Activated B cell treated with CpG ODN at 0.5 μM for 24 hours (primary cell): ENCODE data around the gene ANKRD31. TPM values are rescaled to one million over a fixed set of nuclear protein-coding genes. Genes with fewer than 3 reads are reported as not detected.

ENCODE experiments used
- ATAC-seq: fragments of 200-7000 bp; cut with Tn5 transposase; one replicate; pipeline ENCODE4 v1.10.0; 2021; ENCODE audit warnings: low read depth, mild to moderate bottlenecking, moderate library complexity
- CTCF ChIA-PET: fragments of 350-600 bp; sonication (Branson Sonifier 250); formaldehyde crosslinking; loops from one replicate; lab custom pipeline; 2021; ENCODE audit warnings: antibody characterized with exemption; lab: Charles Lee
- POLR2A ChIA-PET: fragments of 350-600 bp; sonication (Branson Sonifier 250); formaldehyde crosslinking; loops from one replicate; lab custom pipeline; 2021; ENCODE audit warnings: antibody characterized with exemption; lab: Charles Lee
- DNase-seq: peaks from one replicate; pipeline ENCODE4 v3.0.0; 2022
- H3K27ac Mint-ChIP-seq: one replicate; pipeline ENCODE4 v1.8.0; 2020; ENCODE audit warnings: mixed read lengths
- H3K27me3 Mint-ChIP-seq: one replicate; pipeline ENCODE4 v1.8.0; 2021; ENCODE audit warnings: mixed read lengths
- H3K36me3 Mint-ChIP-seq: one replicate; pipeline ENCODE4 v1.8.0; 2021; ENCODE audit warnings: low read depth, mixed read lengths
- H3K4me1 Mint-ChIP-seq: one replicate; pipeline ENCODE4 v1.8.0; 2021; ENCODE audit warnings: mixed read lengths
- H3K4me3 Mint-ChIP-seq: one replicate; pipeline ENCODE4 v1.8.0; 2020; ENCODE audit warnings: mild to moderate bottlenecking, mixed read lengths
- H3K9me3 Mint-ChIP-seq: one replicate; pipeline ENCODE4 v1.8.0; 2020; ENCODE audit warnings: mixed read lengths
- CTCF ChIP-seq: fragments of 200-600 bp; IDR thresholded peaks from one replicate; pipeline ENCODE4 v1.8.0; 2022; ENCODE audit warnings: antibody characterized with exemption, mild to moderate bottlenecking
- intact Hi-C: fragments of 100-400 bp; cut with micrococcal nuclease; formaldehyde crosslinking; loops from one replicate; pipeline ENCODE4 v1.15.1; 2024
- total RNA-seq: library from RNA; stranded (reverse); gene quantifications from 2 replicates; pipeline ENCODE4 v1.2.3, GENCODE V29; 2022

The ANKRD31 gene
- total RNA-seq, 1 donor from 2014 or later, result 0.13 TPM

DNA sequence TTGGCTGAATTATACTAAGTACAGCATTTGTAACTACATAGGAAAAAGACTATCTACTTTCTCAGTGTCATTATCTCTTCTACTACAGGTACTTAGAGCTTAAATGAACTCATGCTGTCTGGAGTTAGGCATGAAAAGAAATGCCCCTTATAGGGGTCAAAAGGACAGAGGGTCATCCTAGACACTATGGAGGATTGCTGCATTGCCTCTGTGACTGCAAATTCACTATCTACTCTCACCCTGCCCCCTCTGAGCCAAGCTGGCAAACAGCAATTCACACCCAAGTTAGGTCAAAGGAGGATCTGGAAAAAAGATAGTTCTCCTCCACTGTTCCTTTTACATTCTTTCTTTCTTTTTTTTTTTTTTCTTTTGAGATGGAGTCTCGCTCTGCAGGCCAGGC lies 36.7 kb downstream of the ANKRD31 start:
- H3K36me3 Mint-ChIP-seq, result no peaks in the 10 kb centered on the region
- H3K4me3 Mint-ChIP-seq, result no peak overlapping the region
- no peaks in the 10 kb centered on the region for H3K9me3 Mint-ChIP-seq
- H3K27me3 Mint-ChIP-seq, result no peaks in the 10 kb centered on the region
- intact Hi-C loops, result no loop called here
- DNase-seq (no peak), ATAC-seq (no peak)
- H3K4me1 Mint-ChIP-seq, result no peaks in the 10 kb centered on the region
- no peak for TF ChIP-seq CTCF
- no peak overlapping the region for H3K27ac Mint-ChIP-seq
- POLR2A ChIA-PET, result no interaction called here
- CTCF ChIA-PET, result no interaction called here

GRCh38 chr5:75199071-75199470 lies 37.6 kb downstream of the ANKRD31 start:
- Mint-ChIP-seq H3K4me3 (no peak overlapping the region), H3K9me3 (no peaks in the 10 kb centered on the region), H3K4me1 (no peaks in the 10 kb centered on the region), H3K36me3 (no peaks in the 10 kb centered on the region), H3K27ac (no peak overlapping the region), H3K27me3 (no peaks in the 10 kb centered on the region)
- intact Hi-C loops, result no loop called here
- CTCF ChIA-PET, result no interaction called here
- TF ChIP-seq CTCF, result no peak
- POLR2A ChIA-PET, result no interaction called here
- DNase-seq, result no peak
- ATAC-seq, result no peak

DNA sequence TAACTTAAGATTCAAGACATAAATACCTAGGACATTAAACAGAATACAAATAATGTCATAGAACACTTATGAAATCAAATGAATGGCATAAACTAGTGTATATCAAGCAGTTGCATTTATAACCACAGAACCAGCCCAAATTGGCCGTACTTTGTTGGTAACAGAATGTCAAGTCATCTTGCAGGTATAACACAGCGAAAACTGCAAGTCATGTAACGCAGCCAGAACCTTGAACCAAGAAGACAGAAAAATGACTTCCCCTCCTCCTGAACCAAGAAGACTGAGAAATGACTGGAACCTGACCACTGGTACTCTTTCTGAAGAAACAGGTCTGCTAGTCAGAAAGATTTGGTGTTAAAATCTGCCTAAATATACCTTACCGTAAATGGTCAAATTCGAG lies 38.9 kb downstream of the ANKRD31 start:
- ChIA-PET POLR2A (no interaction called here), CTCF (no interaction called here)
- no peaks in the 10 kb centered on the region for H3K9me3 Mint-ChIP-seq
- H3K4me1 Mint-ChIP-seq, result no peaks in the 10 kb centered on the region
- no peak for ATAC-seq
- DNase-seq, result no peak
- no peaks in the 10 kb centered on the region for H3K27me3 Mint-ChIP-seq
- H3K36me3 Mint-ChIP-seq, result no peaks in the 10 kb centered on the region
- H3K27ac Mint-ChIP-seq, result no peak overlapping the region
- H3K4me3 Mint-ChIP-seq, result no peak overlapping the region
- intact Hi-C loops, result no loop called here
- TF ChIP-seq CTCF, result no peak

DNA sequence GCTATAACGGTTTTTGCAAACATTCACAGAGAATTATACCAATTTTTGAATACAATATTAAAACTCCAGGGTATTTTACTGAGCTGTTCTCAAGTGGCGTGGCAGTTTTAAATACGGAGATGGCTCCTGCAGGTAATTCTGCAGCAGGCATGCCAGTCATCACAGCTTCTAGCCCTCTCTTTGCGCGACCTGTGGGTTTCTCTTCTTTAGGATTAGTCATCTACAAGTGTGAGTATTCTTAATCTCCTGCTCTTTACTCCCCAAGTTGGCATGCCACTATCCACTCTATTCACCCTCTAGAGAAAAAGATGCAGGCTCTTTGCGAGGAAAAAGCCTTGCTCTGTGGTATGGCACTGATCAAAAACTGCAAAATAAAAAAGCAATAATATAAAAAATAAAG lies 43.9 kb downstream of the ANKRD31 start:
- ATAC-seq (no peak), DNase-seq (no peak)
- ChIA-PET POLR2A (no interaction called here), CTCF (no interaction called here)
- TF ChIP-seq CTCF, result no peak
- no peak overlapping the region for H3K4me3 Mint-ChIP-seq
- H3K36me3 Mint-ChIP-seq, result no peaks in the 10 kb centered on the region
- no peak overlapping the region for H3K27ac Mint-ChIP-seq
- no peaks in the 10 kb centered on the region for H3K27me3 Mint-ChIP-seq
- H3K9me3 Mint-ChIP-seq, result no peaks in the 10 kb centered on the region
- intact Hi-C loops, result no loop called here
- H3K4me1 Mint-ChIP-seq, result no peaks in the 10 kb centered on the region

GRCh38 chr5:75192264-75192663 lies 44.4 kb downstream of the ANKRD31 start:
- no peaks in the 10 kb centered on the region for H3K27me3 Mint-ChIP-seq
- H3K9me3 Mint-ChIP-seq, result no peaks in the 10 kb centered on the region
- ATAC-seq (no peak), DNase-seq (no peak)
- no peaks in the 10 kb centered on the region for H3K36me3 Mint-ChIP-seq
- intact Hi-C loops, result no loop called here
- no peaks in the 10 kb centered on the region for H3K4me1 Mint-ChIP-seq
- ChIA-PET CTCF (no interaction called here), POLR2A (no interaction called here)
- no peak overlapping the region for H3K27ac Mint-ChIP-seq
- H3K4me3 Mint-ChIP-seq, result no peak overlapping the region
- TF ChIP-seq CTCF, result no peak
